NB4 (cell line): ENCODE measurements around the gene NAALADL2.

Experiments used
- MYC ChIP-seq: IDR thresholded peaks from 2 replicates; pipeline ENCODE4 v1.6.1; 2011; ENCODE audit warnings: low read depth, low read length
- POLR2A ChIP-seq: IDR thresholded peaks from 2 replicates; pipeline ENCODE4 v1.6.1; 2011; ENCODE audit warnings: mild to moderate bottlenecking; ENCODE audit not compliant: insufficient read length; ENCODE audit errors: extremely low read depth
- TF ChIP-seq, protein P1 (sequence below): IDR thresholded peaks from one replicate; pipeline ENCODE4 v1.5.1; 2012; ENCODE audit warnings: low read depth, low read length

DNA sequence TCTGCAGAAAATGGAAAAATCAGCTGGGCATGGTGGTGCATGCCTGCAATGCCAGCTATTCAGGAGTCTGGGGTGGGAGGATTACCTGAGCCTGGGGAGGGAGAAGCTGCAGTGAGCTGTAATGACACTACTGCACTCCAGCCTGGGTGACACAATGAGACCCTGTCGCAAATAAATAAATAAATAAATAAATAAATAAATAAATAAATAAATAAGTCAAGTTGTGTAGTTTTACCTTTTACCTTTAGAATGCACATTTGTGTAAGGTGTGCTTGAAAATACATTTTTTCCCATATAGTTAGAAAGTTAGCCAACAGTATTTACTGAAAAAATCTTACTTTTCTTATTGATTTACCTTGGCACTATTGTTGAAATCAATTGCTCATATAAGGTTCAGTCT is 515.6 kb downstream of the NAALADL2 start:
- TF ChIP-seq, protein P1, sequence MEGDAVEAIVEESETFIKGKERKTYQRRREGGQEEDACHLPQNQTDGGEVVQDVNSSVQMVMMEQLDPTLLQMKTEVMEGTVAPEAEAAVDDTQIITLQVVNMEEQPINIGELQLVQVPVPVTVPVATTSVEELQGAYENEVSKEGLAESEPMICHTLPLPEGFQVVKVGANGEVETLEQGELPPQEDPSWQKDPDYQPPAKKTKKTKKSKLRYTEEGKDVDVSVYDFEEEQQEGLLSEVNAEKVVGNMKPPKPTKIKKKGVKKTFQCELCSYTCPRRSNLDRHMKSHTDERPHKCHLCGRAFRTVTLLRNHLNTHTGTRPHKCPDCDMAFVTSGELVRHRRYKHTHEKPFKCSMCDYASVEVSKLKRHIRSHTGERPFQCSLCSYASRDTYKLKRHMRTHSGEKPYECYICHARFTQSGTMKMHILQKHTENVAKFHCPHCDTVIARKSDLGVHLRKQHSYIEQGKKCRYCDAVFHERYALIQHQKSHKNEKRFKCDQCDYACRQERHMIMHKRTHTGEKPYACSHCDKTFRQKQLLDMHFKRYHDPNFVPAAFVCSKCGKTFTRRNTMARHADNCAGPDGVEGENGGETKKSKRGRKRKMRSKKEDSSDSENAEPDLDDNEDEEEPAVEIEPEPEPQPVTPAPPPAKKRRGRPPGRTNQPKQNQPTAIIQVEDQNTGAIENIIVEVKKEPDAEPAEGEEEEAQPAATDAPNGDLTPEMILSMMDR = no peak
- TF ChIP-seq POLR2A (no peak), MYC (no peak)
